Measurements from ENCODE around the gene FCF1.
"Not testable (repeated sequence)": the region's sequence is repeated elsewhere in the genome, so short reads cannot be mapped to it uniquely, and the experiment has no call there.

FCF1 gene

DNA sequence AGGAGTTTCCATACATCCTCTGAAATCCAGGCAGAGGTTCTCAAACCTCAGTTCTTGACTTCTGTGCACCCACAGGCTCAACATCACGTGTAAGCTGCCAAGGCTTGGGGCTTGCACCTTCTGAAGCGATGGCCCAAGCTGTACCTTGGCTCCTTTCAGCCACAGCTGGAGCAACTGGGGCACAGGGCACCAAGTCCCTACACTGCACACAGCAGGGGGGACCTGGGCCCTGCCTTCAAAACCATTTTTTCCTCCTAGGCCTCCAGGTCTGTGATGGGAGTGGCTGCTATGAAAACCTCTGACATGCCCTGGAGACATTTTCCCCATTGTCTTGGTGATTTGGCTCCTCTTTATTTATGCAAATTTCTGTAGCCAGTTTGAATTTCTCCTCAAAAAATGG, 10.7 kb upstream of the FCF1 start:
- no peak for DNase-seq

DNA sequence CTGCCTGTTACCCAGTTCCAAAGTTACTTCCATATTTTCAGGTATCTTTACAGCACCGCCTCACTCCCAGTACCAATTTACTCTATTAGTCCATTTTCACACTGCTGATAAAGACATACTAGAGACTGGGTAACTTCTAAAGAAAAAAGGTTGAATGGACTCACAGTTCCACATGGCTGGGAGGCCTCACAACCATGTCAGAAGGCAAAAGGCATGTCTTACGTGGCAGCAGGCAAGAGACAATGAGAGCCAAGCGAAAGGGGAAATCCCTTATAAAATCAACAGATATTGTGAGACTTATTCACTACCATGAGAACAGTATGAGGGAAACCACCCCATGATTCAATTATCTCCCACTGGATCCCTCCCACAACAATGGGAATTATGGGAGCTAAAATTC, 9.9 kb upstream of the FCF1 start:
- DNase-seq = no peak

DNA sequence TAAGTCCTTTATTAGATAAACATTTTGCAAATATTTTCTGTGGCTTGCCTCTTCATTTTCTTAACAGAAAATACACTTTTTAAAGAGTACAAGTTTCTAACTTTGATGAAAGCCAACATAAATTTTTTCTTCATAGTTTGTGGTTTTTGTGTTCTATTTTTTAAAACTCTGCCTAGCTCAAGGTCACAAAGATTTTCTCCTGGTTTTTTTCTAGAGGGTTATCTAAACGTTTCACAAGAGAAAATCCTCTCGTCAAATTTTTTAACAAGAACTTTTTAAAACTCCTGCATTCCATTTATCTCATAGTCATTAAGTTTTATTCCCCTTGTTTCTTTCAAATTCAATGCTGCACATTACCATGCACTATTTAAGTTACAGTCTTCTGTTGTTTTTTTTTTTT, 8.3 kb upstream of the FCF1 start:
- DNase-seq = no peak

DNA sequence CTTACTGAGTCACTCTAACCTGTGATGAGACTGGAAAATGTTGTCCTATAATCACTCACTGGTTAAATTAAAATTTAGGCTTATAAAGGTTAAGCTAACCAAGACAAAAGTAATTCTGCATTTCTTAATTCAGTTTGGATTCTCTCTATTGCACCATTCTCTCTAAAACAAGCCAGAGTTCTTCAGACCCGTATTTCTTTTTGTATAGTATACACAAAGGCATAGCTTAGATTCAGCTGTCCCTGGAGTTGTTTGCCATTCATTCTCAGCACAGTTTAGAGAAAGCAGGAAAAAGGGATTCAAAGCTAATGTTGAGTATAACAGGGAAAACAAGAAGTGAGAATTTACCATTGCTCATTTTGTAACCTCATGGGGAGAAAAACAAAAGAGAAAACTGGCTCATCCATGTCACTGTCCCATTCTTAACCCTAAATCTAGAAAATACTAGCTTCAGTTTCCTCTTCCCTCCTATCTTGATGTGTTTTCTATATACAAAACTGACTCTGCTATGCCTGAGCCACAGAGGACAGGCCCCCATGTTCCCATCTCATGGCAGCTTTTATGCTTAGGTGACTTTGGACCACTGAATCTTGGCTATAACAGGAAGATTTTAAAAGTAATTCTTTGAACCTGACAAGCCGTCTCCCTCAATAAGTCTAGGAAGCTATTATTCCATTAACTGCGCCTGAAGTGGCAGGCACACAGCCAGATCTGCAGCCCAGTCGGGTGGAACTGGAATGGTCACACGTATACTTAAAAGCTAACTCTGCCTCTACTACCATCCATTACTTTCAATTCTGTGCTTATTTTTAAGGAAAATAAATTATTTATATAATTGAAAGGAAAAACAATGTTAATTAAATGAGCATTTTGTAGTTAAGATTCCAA, 7.1 kb upstream of the FCF1 start:
- DNase-seq = no peak

DNA sequence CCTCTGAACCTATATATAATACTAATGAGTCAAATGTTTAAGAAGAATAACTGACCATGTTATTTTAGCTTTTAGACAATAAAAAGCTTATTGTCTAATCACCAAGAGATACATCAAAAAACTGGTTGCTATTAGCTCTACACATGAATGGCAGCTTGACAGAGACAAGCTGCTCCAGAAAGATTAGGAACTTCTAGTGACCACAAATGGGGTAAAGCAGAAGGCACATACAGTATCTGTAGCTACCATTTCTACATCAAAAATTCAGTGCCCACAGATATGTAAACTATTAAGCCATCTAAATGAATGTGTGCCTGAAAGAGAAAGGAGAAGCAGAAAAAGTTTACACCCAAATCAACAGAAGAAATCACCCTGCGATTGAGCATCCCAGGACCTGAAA, 2.5 kb upstream of the FCF1 start:
- DNase-seq = no peak

DNA sequence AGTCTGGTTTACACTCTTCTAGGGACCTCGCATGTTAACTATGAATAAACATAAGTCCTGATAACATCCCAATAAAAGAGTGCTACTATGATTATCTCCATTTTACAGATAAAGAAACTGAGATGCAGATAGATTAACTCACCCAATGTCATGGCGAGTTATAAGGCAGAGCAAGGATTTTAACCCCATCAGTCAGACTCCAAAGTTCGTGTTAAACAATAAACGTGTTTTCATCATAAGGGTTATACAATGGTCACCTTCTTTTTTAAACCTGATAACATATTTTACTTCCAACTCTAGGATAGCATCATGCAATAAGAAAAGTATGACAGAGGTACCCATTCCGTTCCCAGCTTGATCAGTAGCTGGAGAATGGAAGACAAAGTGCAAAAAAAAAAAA, 1.3 kb upstream of the FCF1 start:
- DNase-seq = no peak

DNA sequence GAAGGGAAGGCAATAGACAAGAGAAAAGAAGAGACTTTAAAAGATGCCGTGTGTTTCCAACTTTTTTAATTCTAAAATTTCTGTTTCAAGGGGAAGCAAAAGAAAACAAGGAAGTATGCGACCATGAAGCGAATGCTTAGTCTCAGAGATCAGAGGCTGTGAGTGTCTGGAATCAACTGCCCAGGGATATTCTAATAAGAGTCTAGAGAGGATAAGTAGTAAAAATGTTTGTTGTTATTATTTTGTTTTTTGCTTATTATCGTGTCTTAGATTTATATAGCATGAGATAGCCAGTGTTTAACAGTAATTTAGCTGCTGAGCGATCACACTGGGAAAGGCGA, 421 bp downstream of the FCF1 start:
- DNase-seq = no peak

DNA sequence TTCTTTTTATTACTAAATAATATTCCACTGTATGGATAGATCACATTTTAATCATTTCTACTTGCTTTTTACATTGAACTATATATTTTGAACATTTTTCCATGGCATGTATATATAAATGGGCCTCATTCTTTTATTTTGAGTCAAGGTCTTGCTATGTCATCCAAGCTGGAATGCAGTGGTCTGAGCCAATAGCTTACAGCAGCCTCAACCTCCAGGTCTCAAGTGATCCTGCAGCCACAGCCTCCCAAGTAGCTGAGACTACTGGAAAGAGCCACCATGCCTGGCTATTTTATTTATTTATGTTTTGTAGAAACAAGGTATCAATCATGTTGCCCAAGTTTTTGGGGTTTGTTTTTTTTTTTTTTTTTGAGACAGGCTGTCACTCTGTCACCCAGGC, 7.6 kb downstream of the FCF1 start:
- DNase-seq = peak; percentile 75

DNA sequence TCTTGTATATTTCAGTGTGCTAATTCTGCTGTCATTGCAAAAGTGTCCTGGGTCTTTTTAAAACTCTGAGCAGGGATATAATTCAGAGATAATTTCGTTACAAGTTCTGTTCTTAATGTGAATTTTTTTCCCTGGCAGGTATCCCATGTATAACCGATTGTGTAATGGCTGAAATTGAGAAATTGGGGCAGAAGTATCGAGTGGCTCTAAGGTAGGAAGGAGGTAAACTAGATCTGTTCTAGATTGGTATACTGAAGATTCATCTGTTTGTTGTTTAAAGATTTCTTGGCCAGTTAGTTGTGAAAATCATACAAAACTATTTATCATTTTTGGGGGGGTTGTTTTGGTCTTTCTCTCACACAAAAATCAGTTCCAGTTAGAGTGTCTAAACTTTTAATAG, 10.2 kb downstream of the FCF1 start:
- DNase-seq = no peak

DNA sequence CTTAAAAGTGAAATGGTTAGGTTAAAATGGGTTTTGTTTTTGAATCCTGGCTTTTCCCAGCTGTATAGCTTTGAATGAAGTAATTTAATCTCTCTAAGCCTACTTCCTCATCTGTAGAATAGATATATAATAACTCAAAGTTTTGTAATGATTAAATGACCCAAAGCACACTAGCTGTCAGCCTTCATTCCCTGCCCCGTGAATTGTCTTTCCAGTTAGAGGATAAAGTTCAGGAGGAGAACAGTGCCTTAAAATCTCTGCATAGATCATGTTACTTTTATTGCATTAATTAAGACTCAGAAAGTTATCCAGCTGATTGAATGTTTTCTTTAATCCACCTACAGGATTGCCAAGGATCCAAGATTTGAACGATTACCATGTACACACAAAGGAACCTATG, 19.4 kb downstream of the FCF1 start:
- no peak for DNase-seq

DNA sequence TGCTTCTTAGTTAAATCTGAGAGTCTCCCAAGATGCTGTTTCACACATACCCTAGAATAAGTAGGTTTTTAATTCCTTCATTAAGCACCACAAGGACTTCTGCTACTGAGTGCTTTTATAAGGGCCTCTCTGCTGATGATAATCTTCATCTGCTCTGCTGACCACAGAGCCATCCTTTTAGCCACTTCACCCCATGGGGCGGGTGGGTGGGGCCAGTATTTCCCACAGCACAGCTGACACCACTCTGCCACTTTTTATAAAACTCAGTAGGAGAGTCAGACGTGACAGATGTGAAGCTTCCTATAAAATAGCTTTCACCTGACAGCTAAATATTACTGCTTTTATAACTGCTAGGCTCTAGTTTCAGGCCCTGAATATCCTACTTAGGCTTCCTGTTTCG, 20.3 kb downstream of the FCF1 start:
- no peak for DNase-seq

DNA sequence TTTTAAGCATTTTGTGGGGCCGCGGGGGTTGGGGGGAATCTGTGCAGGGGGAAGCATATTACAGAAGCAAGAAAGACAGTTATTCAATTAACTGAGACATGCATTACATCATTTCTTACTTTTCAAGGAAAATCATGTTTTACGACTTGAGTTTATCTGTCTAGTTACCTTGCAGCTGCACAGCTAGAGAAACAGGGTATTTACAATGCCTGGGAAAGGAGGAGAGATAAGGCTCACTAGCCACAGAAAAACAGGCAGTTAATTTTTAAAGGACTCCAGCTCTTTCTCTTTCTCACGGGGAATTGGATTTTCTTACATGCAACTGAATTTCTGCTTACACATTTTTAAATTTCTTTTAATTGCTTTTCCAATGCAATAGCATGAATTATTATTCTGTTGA, 22.2 kb downstream of the FCF1 start:
- no peak for DNase-seq

DNA sequence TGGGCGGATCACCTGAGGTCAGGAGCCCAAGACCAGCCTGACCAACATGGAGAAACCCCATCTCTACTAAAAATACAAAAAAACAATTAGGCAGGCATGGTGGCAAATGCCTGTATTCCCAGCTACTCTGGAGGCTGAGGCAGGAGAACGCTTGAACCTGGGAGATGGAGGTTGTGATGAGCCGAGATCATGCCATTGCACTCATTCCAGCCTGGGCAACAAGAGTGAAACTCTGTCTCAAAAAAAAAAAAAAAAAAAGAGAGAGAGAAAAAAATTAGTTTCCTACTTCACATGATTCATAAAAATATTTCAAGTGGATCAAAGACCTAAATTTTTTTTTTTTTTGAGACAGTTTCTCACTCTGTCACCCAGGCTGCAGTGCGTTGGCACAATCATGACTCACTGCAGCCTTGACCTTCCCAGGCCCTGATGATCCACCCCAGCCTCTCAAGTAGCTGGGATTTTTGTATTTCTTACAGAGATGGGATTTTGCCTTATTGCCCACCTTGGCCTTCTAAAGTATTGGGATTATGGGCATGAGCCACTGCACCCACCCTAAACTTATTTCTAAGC, 24.9 kb downstream of the FCF1 start:
- DNase-seq = peak; percentile 26

DNA sequence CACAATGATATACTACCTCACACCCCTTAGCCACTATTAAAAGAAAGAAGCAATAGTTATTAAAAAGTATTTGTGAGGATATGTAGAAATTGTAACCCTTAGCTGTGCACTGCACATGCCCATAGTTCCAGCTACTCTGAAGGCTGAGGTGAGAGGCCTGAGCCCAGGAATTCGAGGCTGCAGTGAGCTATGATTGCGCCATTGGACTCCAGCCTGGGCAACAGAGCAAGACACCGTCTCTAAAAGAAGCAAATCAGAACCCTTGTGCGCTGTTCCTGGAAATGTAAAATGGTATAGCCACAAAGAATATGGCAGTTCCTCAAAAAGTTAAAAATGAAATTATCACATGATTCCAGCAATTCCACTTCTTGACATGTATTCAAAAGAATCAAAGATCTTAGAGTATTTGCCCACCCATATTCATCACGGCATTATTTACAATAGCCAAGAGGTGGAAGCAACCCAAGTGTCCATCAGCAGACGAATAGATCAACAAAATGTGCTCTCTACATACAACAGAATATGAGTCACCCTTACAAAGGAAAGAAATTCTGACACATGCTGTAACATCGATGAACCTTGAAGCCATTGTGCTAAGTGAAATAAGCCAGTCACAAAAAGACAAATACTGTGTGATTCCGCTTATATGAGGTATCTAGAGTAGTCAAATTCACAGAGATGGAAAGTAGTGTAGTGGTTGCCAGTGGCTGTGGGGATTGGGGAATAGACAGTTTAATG, 26.5 kb downstream of the FCF1 start:
- DNase-seq = no peak

DNA sequence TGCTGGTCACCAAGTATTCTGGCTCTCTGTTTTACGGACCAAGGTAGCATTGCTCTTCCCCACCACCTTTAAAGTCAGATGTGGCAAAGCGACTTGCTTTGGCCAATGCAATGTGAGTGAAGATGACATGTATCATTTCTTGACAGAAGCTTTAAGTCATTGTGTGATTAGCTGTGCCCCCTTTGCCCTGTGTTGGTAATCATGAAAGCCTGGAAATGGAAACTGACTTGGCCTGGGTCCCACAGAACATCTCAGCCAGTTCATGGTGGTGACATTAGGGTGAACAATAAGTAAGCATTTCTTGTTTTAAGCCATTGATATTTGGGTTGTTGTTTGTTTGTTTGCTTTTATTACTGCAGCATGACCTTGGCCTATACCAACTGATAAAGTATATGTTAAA, 34.3 kb downstream of the FCF1 start:
- DNase-seq = no peak

DNA sequence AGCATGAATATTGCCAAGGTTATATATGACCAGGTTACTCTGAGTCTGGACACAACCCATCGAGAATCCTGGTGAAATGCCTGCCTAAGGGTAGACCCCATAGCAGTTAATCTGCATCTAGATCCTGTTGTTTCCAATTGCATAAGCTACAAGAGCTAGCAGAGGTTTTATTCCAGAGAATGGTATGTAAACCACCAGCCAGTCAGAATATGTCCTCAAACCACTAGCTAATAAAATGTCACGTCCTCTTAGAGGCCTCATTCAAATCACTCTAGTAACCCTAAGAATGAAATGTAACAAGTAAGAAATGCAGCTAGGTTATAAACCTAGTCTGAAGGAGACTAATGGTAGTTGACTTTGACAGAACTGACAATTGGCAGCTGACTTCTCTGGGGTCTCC, 41.2 kb downstream of the FCF1 start:
- DNase-seq = peak; percentile 12

DNA sequence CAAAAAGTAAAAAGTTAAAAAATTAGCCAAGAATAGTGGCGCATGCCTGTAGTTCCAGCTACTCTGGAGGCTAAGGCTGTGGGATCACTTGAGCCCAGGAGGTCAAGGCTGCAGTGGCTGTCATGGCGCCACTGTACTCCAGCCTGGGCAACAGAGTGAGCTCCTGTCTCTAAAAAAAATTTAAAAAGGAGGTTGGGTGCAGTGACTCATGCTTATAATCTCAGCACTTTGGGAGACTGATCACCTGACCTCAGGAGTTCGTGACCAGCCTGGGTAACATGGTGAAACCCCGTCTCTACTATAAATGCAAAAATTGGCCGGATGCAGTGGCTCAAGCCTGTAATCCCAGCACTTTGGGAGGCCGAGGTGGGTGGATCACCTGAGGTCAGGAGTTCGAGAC, 42.0 kb downstream of the FCF1 start:
- no peak for DNase-seq

DNA sequence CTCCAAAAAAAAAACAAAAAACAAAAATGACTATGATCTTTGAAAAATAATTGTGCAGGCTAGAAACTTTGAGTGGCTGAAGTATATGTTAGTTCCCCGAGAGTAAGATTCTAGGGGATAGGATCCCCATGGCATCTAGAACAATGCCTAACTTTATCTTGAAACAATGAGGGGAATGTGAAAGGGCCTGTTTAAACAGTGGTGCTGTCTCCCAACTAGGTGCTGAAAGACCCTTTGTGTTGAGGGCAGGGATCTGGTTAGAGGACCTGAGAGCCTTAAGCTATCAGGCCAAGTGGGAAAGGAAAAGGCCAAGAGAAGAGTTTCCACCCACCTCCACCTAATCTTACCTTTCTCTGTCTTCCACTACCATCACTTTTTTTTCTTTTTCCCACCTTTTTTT, 43.4 kb downstream of the FCF1 start:
- no peak for DNase-seq

DNA sequence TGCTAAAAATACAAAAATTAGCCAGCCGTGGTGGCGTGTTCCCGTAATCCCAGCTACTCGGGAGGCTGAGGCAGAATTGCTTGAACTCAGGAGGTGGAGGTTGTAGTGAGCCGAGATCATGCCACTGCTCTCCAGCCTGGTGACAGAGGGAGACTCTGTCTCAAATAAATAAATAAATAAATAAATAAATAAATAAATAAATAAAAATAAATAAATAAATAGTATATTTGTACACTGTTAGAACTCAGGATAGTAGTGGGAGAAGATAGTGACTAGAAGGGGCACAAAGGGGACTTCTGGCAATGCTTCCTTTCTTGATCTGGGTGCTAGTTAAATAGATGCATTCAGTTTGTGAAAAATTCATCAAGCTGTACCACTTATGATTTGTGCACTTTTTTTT, 45.6 kb downstream of the FCF1 start:
- not testable (repeated sequence) for DNase-seq

DNA sequence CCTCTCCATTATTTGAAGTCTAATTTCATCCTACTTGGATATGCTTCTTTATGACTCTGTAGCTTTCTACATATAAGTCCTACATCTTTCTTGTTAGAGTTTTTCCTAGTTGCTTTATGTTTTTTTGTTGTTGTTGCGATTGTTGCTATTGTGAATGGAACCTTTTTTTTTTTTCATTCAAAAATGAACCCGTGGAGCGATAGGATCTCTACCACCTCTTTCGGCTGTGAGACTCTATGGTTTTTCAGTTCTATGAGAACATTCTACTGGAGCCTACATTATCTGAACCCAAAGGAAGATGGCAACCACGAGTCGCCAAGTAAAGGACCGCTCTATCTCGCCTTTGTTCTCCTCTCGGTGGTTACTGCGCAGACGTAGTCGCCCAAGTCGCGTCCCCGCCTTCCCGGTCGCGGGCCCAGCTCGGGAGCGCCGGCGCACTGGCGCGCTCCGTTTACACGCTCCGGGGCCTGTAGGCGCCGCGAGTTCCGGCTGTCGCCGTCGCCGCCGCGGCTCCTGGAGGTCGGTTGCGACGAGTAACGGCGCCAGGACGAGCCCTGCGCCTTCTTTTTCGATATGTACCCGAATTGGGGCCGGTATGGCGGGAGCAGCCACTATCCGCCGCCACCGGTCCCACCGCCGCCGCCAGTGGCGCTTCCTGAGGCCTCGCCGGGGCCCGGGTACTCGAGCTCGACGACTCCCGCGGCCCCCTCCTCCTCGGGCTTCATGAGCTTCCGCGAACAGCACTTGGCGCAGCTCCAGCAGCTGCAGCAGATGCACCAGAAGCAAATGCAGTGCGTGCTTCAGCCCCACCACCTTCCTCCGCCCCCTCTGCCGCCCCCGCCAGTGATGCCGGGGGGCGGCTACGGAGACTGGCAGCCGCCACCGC, 50.2 kb downstream of the FCF1 start, which contains the start of gene YLPM1:
Gene YLPM1, plus strand, starts transcription at position 400 of the 886 bp plus-strand sequence. Its CDS starts 174 bp downstream, at position 574.
- peak; percentile 98 for DNase-seq

DNA sequence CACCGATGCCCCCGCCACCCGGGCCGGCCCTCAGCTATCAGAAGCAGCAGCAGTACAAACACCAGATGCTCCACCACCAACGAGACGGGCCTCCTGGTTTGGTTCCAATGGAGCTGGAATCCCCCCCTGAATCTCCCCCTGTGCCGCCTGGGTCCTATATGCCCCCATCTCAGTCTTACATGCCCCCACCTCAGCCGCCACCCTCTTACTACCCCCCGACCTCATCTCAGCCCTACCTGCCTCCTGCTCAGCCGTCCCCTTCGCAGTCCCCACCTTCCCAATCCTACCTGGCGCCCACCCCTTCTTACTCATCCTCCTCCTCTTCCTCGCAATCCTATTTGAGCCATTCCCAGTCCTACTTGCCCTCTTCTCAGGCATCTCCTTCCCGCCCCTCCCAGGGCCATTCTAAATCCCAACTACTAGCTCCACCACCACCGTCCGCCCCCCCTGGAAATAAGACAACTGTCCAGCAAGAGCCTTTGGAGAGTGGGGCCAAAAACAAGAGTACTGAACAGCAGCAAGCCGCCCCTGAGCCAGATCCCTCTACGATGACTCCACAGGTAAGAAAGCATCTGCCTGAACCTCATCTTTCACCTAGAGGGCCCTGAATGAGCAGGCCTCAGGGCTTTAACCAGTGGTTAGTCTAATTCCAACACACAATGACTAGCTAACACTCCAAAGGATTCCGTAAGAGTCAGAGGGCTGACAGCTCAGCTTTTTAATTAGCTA, 51.0 kb downstream of the FCF1 start:
- no peak for DNase-seq

DNA sequence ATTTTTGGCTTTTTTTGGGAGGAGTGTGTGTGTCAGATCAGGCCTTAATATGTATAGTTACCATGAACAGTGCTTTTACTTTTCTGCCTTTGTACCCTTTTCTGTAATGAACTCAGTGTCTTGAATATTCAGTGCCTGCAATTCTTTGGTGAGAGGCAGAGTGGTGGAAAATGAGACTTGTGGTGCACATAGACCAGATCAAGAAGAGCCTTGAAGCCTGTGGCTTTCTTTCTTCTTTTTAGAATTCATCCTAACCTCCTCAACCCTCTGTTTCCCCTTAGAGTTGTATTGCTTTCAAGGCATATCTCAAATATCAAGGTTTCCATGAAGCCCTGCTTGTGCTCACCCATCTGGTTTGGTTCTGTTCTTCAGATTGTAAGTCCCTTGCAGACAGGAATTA, 52.8 kb downstream of the FCF1 start:
- no peak for DNase-seq

All from fibroblast of skin of scalp (primary cell).